Fibroblast of lung (primary cell): ENCODE data around the gene TTLL7. TPM values are rescaled to one million over a fixed set of nuclear protein-coding genes. Genes with fewer than 3 reads are reported as not detected.
A peak's percentile ranks its signal among the peaks of the same experiment; 100 is the strongest.

Source experiments
- DNase-seq, 2 donors: peaks; one replicate each; pipeline versions ENCODE4 v3.0.0 to v3.0.0-alpha.2; 2010; ENCODE audit warnings: low read depth in 2 of 2
- H2AFZ ChIP-seq: 2 replicates; pipeline ENCODE4 v1.5.1; 2012; ENCODE audit warnings: low read length, control low read depth, inconsistent platforms
- H3K27ac ChIP-seq: 2 replicates; pipeline ENCODE4 v1.5.1; 2011; ENCODE audit warnings: low read length, control low read depth; ENCODE audit not compliant: insufficient read depth
- H3K27me3 ChIP-seq: 2 replicates; pipeline ENCODE4 v1.5.1; 2011; ENCODE audit warnings: mild to moderate bottlenecking, low read length; ENCODE audit not compliant: control insufficient read depth, insufficient read depth
- H3K36me3 ChIP-seq: 2 replicates; pipeline ENCODE4 v1.5.1; 2011; ENCODE audit warnings: low read length; ENCODE audit not compliant: control insufficient read depth, insufficient read depth
- H3K4me1 ChIP-seq: 2 replicates; pipeline ENCODE4 v1.5.1; 2011; ENCODE audit warnings: low read length; ENCODE audit not compliant: control insufficient read depth, insufficient read depth; ENCODE audit errors: extremely low read depth
- H3K4me2 ChIP-seq: 2 replicates; pipeline ENCODE4 v1.5.1; 2011; ENCODE audit warnings: low read length, control low read depth; ENCODE audit not compliant: insufficient read depth; ENCODE audit errors: extremely low read depth
- H3K4me3 ChIP-seq, 4 experiments: fragments of 200-600 bp in 1 of 4; sonication (generic) in 1 of 4; replicated peaks in 1 of 4; 2 replicates each; pipeline ENCODE4 v1.5.1; 2011 to 2016; ENCODE audit warnings: low read length in 4 of 4, low read depth in 3 of 4, mild to moderate bottlenecking in 3 of 4, control low read depth in 2 of 4, inconsistent platforms in 1 of 4, mixed read lengths in 1 of 4; ENCODE audit not compliant: insufficient read depth in 1 of 4; ENCODE audit errors: control extremely low read depth in 1 of 4
- H3K79me2 ChIP-seq: 2 replicates; pipeline ENCODE4 v1.5.1; 2012; ENCODE audit warnings: mild to moderate bottlenecking, low read length, inconsistent platforms; ENCODE audit not compliant: control insufficient read depth, insufficient read depth
- H3K9ac ChIP-seq: 2 replicates; pipeline ENCODE4 v1.5.1; 2011; ENCODE audit warnings: mild to moderate bottlenecking, low read length, control low read depth; ENCODE audit not compliant: insufficient read depth
- H3K9me3 ChIP-seq: 2 replicates; pipeline ENCODE4 v1.5.1; 2012; ENCODE audit warnings: low read depth, low read length; ENCODE audit not compliant: control insufficient read depth, insufficient read depth
- H4K20me1 ChIP-seq: 2 replicates; pipeline ENCODE4 v1.5.1; 2011; ENCODE audit warnings: low read length; ENCODE audit not compliant: control insufficient read depth, insufficient read depth; ENCODE audit errors: extremely low read depth
- CTCF ChIP-seq, 2 donors: IDR thresholded peaks in 1 of 2; conservative IDR thresholded peaks in 1 of 2; 1 replicate in 1 of 2; 2 replicates in 1 of 2; pipeline ENCODE4 v1.5.1; 2011 to 2012; ENCODE audit warnings: low read length in 2 of 2, control low read depth in 1 of 2, inconsistent platforms in 1 of 2, low read depth in 1 of 2, mild to moderate bottlenecking in 1 of 2
- EZH2 ChIP-seq: IDR thresholded peaks from 2 replicates; pipeline ENCODE4 v1.5.1; 2012; ENCODE audit warnings: low read length, control low read depth, mild to moderate bottlenecking; ENCODE audit errors: missing control alignments
- polyA plus RNA-seq, 2 donors: library from polyadenylated mRNA; depleted of rRNA in 1 of 2; stranded (reverse) in 1 of 2; unstranded in 1 of 2; fragments of >200 nt; gene quantifications; 2 replicates each; pipeline ENCODE4 v1.2.1, GENCODE V29; 2011 to 2012; ENCODE audit warnings: missing spikeins in 1 of 2
- total RNA-seq: library from RNA; depleted of rRNA; stranded (reverse); fragments of >200 nt; gene quantifications from 2 replicates; pipeline ENCODE4 v1.2.1, GENCODE V29; 2014

The TTLL7 gene
- total and polyA plus RNA-seq, 2 donors (not counting 1 experiment from before 2014, with no cell fraction given), result 14.4 to 19.8 TPM

- Histone ChIP-seq H4K20me1 (no peaks in the 10 kb centered on the region), H3K4me1 (no peaks in the 10 kb centered on the region), H3K79me2 (no peaks in the 10 kb centered on the region), H3K9ac (no peak overlapping the region), H3K4me3 (no peak overlapping the region), H3K27me3 (no peaks in the 10 kb centered on the region), H3K36me3 (no peaks in the 10 kb centered on the region), H3K9me3 (no peaks in the 10 kb centered on the region), H2AFZ (no peak overlapping the region), H3K4me2 (no peak overlapping the region), H3K27ac (no peak overlapping the region)
- DNase-seq, result no peak
- TF ChIP-seq CTCF (conservative IDR thresholded peaks at IDR 0.05 in 1 of 2, IDR thresholded peaks at IDR 0.05 in 1 of 2; ENCODE audit: low read depth in 1 of 2, low read length in 2 of 2) (no peak), EZH2 (no peak)
Measured at GRCh38 chr1:83857716-83858115, 141.2 kb downstream of the TTLL7 start.

- Histone ChIP-seq H3K79me2 (no peaks in the 10 kb centered on the region), H2AFZ (no peak overlapping the region), H3K36me3 (no peaks in the 10 kb centered on the region), H3K4me3 (no peak overlapping the region), H3K9me3 (no peaks in the 10 kb centered on the region), H3K4me1 (no peaks in the 10 kb centered on the region), H4K20me1 (no peaks in the 10 kb centered on the region), H3K27ac (no peak overlapping the region), H3K4me2 (no peak overlapping the region), H3K9ac (no peak overlapping the region), H3K27me3 (no peaks in the 10 kb centered on the region)
- peak; percentile 24 to 81 for DNase-seq
- no peak for TF ChIP-seq EZH2
- peak; percentile 17 to 47 for TF ChIP-seq CTCF (conservative IDR thresholded peaks at IDR 0.05 in 1 of 2, IDR thresholded peaks at IDR 0.05 in 1 of 2; ENCODE audit: low read depth in 1 of 2, low read length in 2 of 2)
Measured at GRCh38 chr1:83857103-83857502, 141.8 kb downstream of the TTLL7 start.

- Histone ChIP-seq H3K27ac (no peak overlapping the region), H3K4me2 (no peak overlapping the region)
- no peak for TF ChIP-seq CTCF (conservative IDR thresholded peaks at IDR 0.05 in 1 of 2, IDR thresholded peaks at IDR 0.05 in 1 of 2; ENCODE audit: low read depth in 1 of 2, low read length in 2 of 2)
- no peak for TF ChIP-seq EZH2
Measured at GRCh38 chr1:83856381-83856780, 142.6 kb downstream of the TTLL7 start.

More at GRCh38 chr1:83856381-83856780, 142.6 kb downstream of the TTLL7 start:
- Histone ChIP-seq H4K20me1 (no peaks in the 10 kb centered on the region), H3K4me1 (no peaks in the 10 kb centered on the region), H3K9me3 (no peaks in the 10 kb centered on the region), H3K27me3 (no peaks in the 10 kb centered on the region), H3K9ac (no peak overlapping the region), H3K4me3 (no peak overlapping the region), H2AFZ (no peak overlapping the region), H3K36me3 (no peaks in the 10 kb centered on the region), H3K79me2 (no peaks in the 10 kb centered on the region)
- DNase-seq, result no peak
